HG03175 (cell line): Measurements from ENCODE around the gene FSTL5.

Experiments
- ATAC-seq: cut with Tn5 transposase; IDR thresholded peaks from one replicate; pipeline ENCODE4 v1.9.1; 2021; ENCODE audit warnings: mild to moderate bottlenecking, moderate library complexity; ENCODE audit not compliant: unreplicated experiment

FSTL5 gene

DNA sequence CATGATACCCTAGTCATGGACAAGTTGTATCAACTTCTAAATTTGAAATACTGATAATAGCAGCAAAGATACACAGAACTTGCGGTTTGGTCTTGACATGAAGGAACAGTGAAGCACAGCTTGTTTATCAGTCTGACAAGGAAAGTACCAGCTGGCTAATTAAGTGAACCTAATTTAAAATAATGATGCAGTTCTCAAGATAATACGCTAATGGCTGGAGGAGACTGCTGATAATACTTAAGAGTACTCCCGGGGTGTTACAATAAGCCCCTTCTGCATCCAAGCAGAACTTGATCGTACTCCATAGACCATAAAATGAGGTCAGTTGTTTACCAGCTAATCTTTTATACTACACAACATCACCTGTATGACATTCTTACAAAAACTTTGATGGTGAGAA, 697.5 kb downstream of the FSTL5 start:
- no peak for ATAC-seq

DNA sequence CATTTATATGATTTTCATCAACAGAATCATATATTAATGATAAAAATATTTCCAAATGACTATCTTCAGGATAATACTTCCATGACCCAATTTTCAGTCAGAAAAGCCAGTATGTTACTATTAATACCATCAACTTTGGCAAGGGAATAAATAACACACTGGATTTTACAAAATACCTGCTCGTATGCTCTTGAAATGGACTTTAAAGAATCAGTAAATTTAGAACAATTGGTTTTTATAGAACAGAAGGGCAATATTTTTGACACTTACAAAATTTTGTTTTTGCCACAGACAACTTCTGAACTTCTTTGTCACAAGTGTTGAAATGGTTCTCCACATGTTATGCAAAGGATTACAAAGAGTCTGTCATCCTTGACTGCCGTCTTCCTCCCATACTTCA, 700.4 kb downstream of the FSTL5 start:
- ATAC-seq, result no peak

DNA sequence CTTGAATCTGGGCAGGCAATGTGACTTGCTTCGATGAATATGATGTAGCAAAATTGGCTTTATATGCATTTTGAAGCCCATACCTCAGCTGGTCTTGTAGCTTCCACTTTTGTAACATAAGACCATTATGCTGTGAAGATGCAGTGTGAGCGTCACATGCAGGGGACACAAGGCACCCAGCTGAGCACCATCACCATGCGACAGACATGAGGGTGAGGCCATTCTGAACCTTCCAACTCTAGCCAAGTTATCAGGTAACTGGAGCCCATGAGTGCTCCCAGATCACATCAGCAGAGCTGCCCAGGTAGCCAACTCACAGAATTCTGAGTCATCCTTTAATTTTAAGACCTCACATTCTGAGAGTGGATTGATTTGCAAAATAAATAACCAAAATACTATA, 705.9 kb downstream of the FSTL5 start:
- ATAC-seq, result no peak

DNA sequence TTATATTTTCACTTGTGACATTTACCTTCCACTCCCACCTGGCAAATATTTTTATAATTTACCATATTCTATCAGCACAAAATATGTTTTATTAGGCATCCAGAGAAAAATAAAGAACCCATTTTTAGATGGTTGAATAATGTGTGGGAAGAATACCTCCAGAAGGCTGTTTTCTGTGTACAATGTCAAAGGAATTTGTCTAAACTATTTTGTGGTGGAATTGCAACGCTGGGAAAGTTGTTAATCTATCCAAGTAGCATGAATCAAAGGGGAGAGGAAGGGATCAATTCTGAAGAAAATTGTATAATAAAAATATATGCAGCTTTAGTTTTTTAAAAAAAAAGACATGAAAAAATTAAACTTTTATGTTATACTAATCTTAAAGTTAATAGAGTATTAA, 706.5 kb downstream of the FSTL5 start:
- ATAC-seq, result no peak

DNA sequence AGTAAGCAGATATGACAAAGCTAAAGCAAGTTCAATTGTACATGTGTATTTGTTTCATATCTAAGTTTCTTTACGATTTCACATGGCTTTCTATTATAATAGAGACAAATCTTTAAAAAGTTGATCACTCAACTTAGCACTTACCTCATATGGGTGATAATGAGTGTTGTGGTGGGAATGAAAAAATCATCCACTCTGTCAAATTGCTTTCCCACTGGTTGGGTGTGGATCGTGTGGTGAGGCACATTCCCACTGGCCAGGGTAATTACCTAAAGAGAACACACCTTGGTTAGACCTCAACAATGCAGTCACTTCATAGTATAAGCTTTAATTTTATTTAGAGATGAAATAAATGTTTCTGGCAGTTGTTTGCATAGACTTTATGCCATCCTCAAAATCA, 708.9 kb downstream of the FSTL5 start:
- no peak for ATAC-seq

DNA sequence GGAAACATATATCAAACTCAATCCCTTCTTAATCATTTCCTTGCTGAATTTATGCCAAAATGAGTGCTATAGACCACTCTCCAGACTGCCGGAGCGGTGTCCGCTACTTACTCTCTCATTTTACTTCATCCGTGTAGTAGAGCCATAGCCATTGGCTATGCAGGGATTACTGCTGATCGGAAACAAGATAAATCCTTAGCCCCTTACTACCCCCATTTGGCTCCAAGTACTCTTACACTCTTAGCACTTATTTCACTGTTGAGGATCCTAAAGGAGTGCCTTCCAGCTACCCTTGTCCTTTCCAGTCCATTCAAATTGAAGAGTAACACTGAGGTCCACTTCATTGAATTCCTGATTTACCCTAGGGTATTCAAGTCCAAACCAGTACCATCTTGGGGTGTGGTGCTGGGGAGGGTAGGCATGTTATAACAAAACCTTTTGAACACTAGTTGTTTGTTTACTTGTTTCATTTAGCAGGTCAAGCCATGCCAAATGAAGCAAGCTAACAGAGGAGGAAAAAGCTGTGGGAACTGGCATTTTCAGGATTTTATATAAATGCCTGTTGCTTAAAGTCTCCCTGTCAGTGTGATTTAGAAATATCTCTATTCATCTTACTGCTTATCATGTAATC, 715.1 kb downstream of the FSTL5 start:
- no peak for ATAC-seq

DNA sequence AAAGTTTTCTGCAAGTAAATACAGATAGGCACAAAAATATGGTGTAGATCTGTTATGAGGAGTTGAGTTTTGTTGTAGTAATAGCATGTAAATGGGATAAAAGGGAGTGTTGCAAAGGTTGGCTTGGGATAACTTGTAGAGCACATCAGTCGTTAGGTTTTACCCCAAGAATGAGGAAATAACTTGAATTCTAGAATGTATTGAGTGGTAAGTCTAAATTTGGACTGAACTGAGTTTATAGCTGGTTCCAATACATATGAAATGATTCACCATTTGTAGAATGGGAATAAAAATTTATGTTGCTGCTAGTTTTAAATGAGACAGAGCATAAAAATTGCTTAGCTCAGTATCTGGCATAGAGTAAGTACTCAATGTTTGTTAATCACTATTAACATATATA, 719.2 kb downstream of the FSTL5 start:
- no peak for ATAC-seq

DNA sequence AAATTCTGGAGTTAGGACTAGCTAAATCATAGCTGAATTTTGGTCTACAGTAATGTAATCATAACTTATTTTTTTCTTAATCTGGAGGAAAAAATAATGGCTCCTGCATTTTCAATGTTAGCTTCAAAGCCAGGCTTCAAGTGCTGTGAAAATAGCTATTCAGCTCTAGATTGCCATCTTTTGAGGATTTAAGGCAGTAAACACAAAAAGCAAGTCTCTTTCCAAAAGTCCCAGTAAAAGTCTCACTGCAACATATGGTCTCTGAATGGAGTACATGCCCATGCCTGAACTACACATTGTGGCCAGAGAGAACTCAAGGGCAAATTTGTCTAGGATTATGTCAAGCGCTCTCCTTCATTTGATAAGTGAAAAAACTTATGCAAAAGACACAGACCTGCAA, 720.9 kb downstream of the FSTL5 start:
- ATAC-seq, result no peak

DNA sequence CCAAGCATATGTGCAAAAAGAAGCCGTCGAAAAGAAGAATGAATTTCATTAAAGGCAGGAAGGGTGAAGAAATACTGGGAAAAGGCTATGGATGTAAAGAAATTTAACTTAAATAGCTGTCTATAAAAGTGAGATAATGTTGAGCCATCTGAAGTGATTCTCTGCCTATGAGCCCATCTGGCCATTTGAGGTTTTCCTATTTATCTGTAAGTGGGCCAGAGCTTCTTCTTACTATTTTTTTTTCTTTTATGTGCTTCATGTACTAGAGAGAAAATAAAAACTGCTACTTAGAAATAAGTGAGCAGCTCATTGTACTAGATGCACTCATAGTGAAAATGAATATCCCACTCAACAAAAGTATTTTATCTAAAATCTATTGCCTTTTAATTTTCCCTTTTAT, 725.7 kb downstream of the FSTL5 start:
- ATAC-seq, result no peak

DNA sequence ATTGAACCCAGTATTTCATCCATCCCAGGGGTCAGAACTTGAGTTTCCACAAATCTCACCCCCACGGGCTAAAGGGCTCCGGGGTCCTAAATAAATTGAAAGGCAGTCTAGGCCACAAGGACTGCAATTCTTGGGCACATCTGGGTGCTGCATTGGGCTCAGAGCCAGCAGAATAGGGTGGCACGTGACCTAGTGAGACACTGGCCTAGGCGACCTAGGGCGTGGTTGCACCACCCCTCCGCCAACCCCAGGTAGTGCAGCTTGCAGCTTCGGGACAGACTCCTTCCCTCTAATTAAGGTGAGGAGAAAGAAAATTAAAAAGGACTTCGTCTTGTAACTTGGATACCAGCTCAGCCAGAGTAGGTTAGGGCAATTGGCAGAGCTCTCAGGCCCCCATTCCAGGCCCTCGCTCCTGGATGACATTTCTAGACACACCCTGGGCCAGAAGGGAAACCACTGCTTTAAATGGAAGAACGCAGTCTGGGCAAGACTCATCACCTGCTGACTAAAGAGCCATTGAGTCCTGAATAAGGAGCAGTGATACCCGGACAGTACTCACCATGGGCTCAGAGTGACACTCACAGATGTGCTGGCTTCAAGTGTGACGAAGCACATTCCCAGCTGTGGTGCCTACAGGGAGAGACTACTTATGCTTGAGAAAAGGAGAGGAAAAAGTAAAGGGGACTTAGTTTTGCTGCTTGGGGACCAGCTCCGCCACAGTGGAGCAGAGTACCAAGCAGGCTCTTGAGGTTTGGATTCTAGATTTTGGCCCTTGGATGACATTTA, 735.4 kb downstream of the FSTL5 start:
- no peak for ATAC-seq

DNA sequence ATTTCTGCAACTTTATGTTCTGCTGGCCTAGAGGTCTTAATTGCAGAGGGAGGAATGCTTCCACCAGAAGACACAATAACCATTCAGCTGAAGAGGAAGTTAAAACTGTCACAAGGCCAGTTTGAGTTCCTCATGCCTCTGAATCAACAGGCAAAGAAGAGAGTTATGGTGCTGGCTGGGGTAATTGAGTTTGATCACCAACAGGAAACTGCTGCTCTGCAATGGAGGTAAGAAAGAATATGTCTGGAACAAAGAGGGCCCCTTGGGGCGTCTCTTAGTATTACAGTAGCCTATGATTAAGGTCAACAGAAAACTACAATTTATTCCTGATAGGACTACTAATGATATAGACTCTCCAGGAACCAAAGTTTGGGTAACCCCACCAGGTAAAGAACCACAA, 744.0 kb downstream of the FSTL5 start:
- ATAC-seq, result no peak

DNA sequence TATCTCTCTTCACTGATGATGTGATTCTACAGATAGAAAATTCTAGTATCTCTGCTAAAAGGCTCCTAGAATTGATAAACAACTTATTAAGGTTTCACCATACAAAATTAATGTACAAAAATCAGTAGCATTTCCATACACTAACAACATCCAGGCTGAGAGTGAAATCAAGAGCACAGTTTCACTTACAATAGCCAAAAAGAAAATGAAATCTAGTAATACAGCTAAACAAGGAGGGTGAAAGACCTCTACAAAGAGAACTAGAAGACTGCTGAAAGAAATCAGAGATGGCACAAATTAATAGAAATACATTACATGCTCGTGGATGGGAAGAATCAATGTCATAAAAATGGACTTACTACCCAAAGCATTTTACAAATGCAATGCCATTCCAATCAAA, 751.9 kb downstream of the FSTL5 start:
- no peak for ATAC-seq

DNA sequence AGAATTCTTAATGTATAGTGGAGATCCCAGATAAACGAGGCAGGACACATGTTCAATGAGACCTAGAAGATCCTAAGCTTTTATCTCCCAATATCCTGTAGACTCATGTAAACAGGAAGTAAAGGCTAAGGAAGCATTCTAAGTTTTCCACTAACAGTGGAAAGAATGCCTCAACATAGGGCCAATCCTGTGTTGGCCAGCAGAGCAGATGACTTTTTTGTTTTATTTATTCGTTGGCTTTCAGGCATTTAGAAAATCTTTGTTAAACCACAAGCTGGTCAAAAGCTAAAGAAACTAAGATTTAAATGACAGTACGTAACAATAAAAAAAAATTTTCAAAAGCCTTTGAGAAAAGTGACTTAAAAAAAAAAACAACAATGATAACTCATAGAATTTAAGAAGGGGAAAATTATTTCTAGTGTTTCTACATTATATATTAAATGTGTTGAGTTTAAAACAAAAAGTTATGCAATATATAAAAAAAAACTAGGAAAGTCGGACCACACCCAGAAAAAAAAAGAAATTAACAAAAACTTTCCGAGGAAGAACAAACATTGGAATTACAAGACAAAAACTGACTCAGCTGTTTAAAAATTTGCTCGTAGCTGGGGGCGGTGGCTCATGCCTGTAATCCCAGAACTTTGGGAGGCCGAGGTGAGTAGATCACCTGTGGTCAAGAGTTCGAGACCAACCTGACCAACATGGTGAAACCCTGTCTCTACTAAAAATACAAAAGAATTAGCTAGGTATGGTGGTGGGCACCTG, 759.3 kb downstream of the FSTL5 start:
- ATAC-seq, result no peak

DNA sequence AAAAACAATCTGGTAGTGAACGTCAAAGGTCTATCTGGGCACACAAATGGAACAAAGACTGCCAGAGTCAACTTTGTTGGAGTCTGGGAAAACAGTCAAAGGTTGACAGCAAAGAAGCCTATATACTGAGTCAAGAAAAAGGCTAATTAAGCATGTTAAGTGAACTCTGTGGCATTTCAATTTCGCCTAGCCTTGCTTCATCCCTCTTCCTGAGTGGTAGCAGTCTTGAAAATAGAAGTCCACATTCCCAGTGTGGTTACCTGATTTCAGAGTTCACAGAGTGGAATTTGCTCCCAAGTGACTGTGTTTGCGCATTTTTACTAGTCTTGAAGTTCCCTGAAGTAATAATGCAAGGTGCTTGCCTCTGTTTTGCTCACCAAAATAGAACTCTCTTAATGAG, 760.0 kb downstream of the FSTL5 start:
- no peak for ATAC-seq

DNA sequence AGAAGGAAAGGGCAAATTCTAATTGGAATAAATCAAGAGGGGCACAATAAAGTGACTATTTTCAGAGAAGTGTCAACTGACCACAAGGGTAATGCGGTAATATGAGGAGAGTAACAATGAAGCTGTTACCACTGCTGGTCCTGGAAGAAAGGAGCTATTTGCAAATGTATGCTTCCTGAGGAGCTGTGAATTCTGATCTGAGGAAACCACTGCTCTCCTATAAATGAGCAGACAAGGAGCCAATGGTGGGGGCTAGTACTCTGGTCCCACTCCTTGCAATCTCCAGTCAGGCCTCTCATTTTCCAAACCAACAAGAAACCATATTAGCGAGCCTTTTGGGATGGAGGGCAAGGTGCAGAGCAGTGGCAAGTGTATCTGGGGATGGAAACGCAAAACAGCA, 770.2 kb downstream of the FSTL5 start:
- no peak for ATAC-seq

DNA sequence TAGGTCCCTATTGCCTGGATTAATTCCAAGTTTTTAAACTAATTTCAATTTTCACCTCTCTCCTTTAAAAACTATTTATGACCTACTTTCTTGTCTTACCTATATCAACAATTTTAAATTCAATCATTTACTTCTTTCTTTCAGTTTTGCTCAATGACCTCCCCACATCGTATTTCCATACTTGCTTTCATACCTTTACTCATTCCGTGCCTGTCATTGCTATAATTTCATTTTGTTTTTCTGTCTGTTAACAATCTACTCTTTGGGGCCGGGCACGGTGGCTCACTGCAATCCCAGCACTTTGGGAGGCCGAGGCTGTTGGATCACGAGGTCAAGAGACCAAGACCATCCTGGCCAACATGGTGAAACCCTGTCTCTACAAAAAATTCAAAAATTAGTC, 781.1 kb downstream of the FSTL5 start:
- no peak for ATAC-seq

DNA sequence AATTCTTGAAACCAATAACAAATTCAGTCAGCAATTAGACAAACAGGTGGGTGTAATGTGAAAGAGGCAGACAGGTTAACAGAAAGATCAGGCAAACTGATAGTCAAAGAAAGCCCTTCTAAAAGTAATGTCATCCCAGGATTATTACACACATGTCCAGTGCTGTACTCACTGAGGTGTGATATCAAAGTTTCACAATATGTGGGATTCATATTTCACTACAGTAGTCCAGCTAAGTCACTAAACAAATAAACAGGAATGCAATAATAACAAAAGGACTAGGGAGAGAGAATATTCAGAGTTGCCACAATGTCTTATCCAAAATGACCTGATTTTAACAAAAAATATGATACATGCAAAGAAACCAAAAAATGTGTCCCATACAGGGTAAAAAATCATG, 787.5 kb downstream of the FSTL5 start:
- no peak for ATAC-seq

DNA sequence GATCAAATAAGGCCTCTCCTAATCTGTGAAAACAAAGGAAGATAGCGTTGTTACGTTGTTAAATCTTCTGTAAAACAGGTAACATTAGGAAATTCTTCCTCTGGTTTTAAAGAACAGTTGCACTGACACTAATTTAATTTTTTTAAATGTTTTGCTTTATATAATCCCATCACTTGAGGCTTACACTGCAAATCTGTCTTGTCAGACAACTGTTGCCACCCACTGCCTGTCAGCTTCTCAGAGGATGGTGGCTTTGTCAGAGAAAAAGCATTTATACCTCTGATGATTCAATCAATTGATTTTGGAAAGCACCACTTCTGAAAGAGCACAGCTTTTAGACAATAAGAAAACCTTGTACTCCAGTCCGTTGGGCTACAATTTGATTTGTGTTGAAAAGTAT, 799.1 kb downstream of the FSTL5 start:
- no peak for ATAC-seq

DNA sequence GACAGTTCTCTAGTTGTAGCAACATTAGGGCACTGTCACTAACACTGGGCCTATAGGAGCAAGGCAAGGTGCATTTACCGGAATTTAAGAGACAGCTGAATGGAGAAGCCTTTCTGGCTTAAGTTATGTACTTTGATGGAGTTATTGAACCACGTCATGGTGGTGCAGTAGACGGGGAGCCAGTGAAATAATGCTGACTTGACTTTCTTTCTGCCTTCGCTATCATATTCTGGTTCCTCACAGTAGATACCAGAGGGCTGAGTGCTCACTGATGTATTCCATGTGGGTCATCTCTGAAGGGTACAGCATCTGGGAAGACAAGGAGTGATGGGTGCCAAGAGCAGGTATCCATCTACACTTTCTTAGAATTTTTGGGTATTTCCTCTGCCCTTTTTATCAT, 802.8 kb downstream of the FSTL5 start:
- ATAC-seq, result no peak

DNA sequence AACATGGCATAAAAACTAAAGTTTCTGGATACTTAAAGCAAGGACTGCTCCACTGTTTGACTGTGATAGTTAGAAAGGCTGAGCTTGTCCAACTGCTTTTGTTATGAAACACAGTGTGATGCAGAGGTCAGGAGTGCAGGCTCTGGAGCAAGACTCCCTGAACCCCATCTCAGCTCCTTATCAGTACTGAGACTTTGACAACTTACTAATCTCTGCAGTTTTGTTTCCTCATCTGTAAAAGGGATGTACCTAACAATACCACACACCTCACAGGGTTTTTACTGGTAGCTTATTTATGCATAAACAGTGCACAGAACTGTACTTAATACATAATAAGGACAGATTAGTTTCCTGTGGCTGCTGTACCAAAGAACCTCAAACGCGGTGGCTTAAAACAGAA, 804.3 kb downstream of the FSTL5 start:
- no peak for ATAC-seq

DNA sequence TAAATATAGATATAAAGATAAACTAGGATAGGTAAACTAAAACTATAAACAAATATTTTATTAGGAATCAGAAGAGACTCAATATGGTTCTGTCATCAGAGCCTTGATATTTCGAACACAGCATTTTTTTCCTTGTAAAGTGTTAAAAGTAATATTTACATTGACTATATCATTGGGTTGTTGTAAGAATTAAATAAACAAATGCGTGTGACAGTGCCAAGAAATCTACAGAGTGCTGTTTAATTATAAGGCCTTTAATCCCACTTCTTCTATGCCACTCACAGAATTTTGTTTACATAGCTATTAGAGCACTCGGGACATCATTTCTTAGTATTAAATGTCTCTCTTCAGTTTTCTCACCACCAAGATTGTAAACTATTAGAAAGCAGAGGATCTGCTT, 807.4 kb downstream of the FSTL5 start:
- no peak for ATAC-seq

DNA sequence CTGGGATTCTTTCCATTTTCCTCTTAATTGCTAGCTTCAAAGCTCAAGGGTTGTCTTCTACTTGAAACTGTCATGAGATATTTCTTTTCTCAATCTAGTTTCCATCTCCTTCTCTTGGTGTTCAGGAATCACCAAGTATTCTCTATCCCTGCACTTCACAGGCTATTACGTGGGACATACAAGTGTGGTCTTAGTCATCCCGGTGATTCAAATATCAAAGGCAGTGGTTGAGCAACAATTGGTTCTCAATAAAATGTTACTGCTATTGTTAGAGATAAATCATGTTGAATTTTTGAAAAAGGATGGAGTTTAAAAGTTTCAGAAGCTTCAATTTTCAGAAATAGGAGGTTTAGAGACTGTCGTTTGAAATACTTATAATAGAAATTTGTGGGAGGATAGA, 812.9 kb downstream of the FSTL5 start:
- no peak for ATAC-seq
